Neural cell (in vitro differentiated cells): Measurements from ENCODE around the gene DOHH. TPM values are rescaled to one million over a fixed set of nuclear protein-coding genes. Genes with fewer than 3 reads are reported as not detected.
A peak's percentile ranks its signal among the peaks of the same experiment; 100 is the strongest.

Experiments
- H2AFZ ChIP-seq: fragments of 200-600, 300-800 bp; sonication (generic), shearing (Covaris generic); 2 replicates; pipeline ENCODE4 v1.6.0; 2014; ENCODE audit warnings: low read depth, mild to moderate bottlenecking, antibody characterized with exemption, low read length, moderate library complexity
- H3F3A ChIP-seq: fragments of 200-600 bp; shearing (Covaris generic); 2 replicates; pipeline ENCODE4 v1.6.1; 2016; ENCODE audit warnings: mild to moderate bottlenecking, moderate library complexity, mixed read lengths, antibody characterized with exemption, low read length; ENCODE audit not compliant: insufficient read depth, poor library complexity, severe bottlenecking
- H3K27ac ChIP-seq: fragments of 200-600, 300-800 bp; sonication (generic), shearing (Covaris generic); 2 replicates; pipeline ENCODE4 v1.5.1; 2014; ENCODE audit warnings: mild to moderate bottlenecking, low read length, moderate library complexity
- H3K27me3 ChIP-seq: fragments of 300-800, 200-600 bp; sonication (generic), shearing (Covaris generic); 2 replicates; pipeline ENCODE4 v1.6.0; 2014; ENCODE audit warnings: mild to moderate bottlenecking, low read depth, low read length, moderate library complexity; ENCODE audit not compliant: insufficient read depth
- H3K36me3 ChIP-seq: fragments of 300-800, 200-600 bp; sonication (generic), shearing (Covaris generic); 2 replicates; pipeline ENCODE4 v1.5.1; 2014; ENCODE audit warnings: mild to moderate bottlenecking, antibody characterized with exemption, low read length, moderate library complexity; ENCODE audit not compliant: insufficient read depth
- H3K4me2 ChIP-seq: fragments of 300-800, 200-600 bp; sonication (generic), shearing (Covaris generic); 2 replicates; pipeline ENCODE4 v1.6.0; 2014; ENCODE audit warnings: mild to moderate bottlenecking, low read length
- H3K4me3 ChIP-seq: fragments of 300-800, 200-600 bp; sonication (generic), shearing (Covaris generic); 2 replicates; pipeline ENCODE4 v1.5.1; 2014; ENCODE audit warnings: mild to moderate bottlenecking, low read length, moderate library complexity
- H3K79me2 ChIP-seq: fragments of 200-600 bp; shearing (Covaris generic); replicated peaks from 2 replicates; pipeline ENCODE4 v1.6.0; 2014; ENCODE audit warnings: mild to moderate bottlenecking, low read length, moderate library complexity; ENCODE audit not compliant: insufficient read depth
- H3K9ac ChIP-seq: fragments of 300-800, 200-600 bp; sonication (generic), shearing (Covaris generic); 2 replicates; pipeline ENCODE4 v1.6.1; 2016; ENCODE audit warnings: mild to moderate bottlenecking, low read length, mixed read lengths
- H3K9me2 ChIP-seq: fragments of 200-600 bp; shearing (Covaris generic); 2 replicates; pipeline ENCODE4 v1.6.1; 2016; ENCODE audit warnings: mild to moderate bottlenecking, low read length, mixed read lengths; ENCODE audit not compliant: insufficient read depth
- H3K9me3 ChIP-seq: fragments of 200-600, 300-800 bp; sonication (generic), shearing (Covaris generic); 2 replicates; pipeline ENCODE4 v1.6.1; 2016; ENCODE audit warnings: mild to moderate bottlenecking, mixed run types, low read length, moderate library complexity, mixed read lengths
- H4K20me1 ChIP-seq: fragments of 200-600 bp; shearing (Covaris generic); 2 replicates; pipeline ENCODE4 v1.6.1; 2016; ENCODE audit warnings: mild to moderate bottlenecking, mixed run types; ENCODE audit not compliant: insufficient read depth
- CTCF ChIP-seq: fragments of 450-650 bp; IDR thresholded peaks from 2 replicates; pipeline ENCODE4 v1.5.1; 2014; ENCODE audit warnings: antibody characterized with exemption, mild to moderate bottlenecking, moderate library complexity; ENCODE audit not compliant: poor library complexity, severe bottlenecking
- EP300 ChIP-seq: fragments of 450-650 bp; conservative IDR thresholded peaks from 2 replicates; pipeline ENCODE4 v1.6.1; 2014; ENCODE audit warnings: antibody characterized with exemption, mild to moderate bottlenecking, moderate library complexity; ENCODE audit not compliant: poor library complexity, severe bottlenecking
- EZH2 ChIP-seq: fragments of 200-600, 300-800 bp; shearing (Covaris generic), sonication (generic); IDR thresholded peaks from 2 replicates; pipeline ENCODE4 v1.6.1; 2014; ENCODE audit warnings: antibody characterized with exemption, low read length, borderline replicate concordance, mild to moderate bottlenecking; ENCODE audit not compliant: insufficient read depth, poor library complexity, severe bottlenecking
- MXI1 ChIP-seq: fragments of 450-650 bp; conservative IDR thresholded peaks from 2 replicates; pipeline ENCODE4 v1.6.1; 2014; ENCODE audit warnings: antibody characterized with exemption, mild to moderate bottlenecking; ENCODE audit not compliant: poor library complexity, severe bottlenecking
- POLR2AphosphoS5 ChIP-seq: IDR thresholded peaks from 2 replicates; pipeline ENCODE4 v1.6.1; 2012
- RAD21 ChIP-seq: fragments of 450-650 bp; conservative IDR thresholded peaks from 2 replicates; pipeline ENCODE4 v1.6.1; 2014; ENCODE audit warnings: antibody characterized with exemption, mild to moderate bottlenecking, moderate library complexity
- REST ChIP-seq: IDR thresholded peaks from 2 replicates; pipeline ENCODE4 v1.6.1; 2012; ENCODE audit warnings: borderline replicate concordance
- SMC3 ChIP-seq: fragments of 450-650 bp; conservative IDR thresholded peaks from 2 replicates; pipeline ENCODE4 v1.6.1; 2014; ENCODE audit warnings: antibody characterized with exemption, mild to moderate bottlenecking, moderate library complexity; ENCODE audit not compliant: poor library complexity
- TAF1 ChIP-seq: IDR thresholded peaks from 2 replicates; pipeline ENCODE4 v1.6.1; 2012; ENCODE audit warnings: low read depth
- polyA plus RNA-seq: library from polyadenylated mRNA; depleted of rRNA; stranded (reverse); fragments of >200 nt; gene quantifications from 2 replicates; pipeline ENCODE4 v1.2.3, GENCODE V29; 2014

DOHH gene
- polyA plus RNA-seq, 1 donor from 2014 or later = 20.3 TPM

GRCh38 chr19:3507371-3508120 is 7.1 kb upstream of the DOHH start:
- TF ChIP-seq REST (no peak), MXI1 (no peak), EZH2 (no peak), SMC3 (no peak)
- Histone ChIP-seq H3K4me3 (peak overlapping the region; percentile 95), H3K4me2 (peak overlapping the region; percentile 80), H3K9me2 (no peaks in the 10 kb centered on the region), H2AFZ (no peak overlapping the region), H3F3A (no peaks in the 10 kb centered on the region), H3K36me3 (no peaks in the 10 kb centered on the region), H3K27ac (peak overlapping the region; percentile 60), H4K20me1 (peaks cover 22% of the 10 kb centered on the region), H3K9ac (peak overlapping the region; percentile 94), H3K27me3 (no peaks in the 10 kb centered on the region), H3K9me3 (no peaks in the 10 kb centered on the region), H3K79me2 (peaks cover 53% of the 10 kb centered on the region)

DNA sequence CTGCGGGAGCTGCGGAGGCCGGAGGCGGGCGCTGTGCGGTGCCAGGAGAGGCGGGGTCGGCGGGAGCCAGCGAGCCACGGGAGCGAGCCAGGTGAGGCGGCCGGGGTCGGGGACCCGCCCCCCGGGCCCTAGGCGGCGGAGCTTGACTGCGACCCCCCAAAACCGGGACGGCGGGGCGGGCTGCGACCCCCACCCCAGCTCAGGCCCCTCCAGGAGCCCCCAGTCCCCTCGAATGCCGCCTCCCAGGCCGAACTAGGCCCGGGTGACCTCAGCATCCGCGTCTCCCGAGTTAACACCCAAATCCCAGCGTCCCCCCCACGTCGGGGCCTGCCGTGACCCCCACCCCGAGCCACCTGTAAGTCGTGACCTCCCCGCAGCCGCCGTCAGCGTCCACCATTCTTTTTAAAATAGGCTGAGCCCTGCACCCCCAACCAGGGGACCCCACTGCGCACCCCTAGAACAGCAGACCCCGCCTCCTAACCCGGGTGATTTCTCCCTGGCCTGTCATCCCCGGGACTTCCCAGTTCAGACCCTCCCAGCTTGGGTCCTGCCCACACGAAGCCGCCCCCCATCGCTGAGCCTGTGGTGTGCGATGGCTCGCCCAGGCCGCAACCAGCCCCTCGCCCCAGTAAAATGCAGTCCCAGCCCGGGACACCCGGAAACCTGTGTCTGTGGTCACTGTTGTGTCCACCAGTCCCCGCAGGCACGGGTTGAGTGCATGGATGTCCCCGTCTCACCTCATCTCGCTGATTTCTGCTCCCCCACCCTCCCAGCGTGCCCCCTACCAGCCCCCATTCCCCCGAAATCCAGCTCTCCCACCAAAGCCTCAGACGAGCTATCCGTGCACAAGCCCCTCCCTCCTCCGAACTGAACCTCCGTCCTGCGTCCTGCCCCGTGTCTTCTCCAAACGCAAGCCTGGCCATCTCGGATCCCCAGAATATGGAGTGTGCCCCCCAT is 6.2 kb upstream of the DOHH start:
- Histone ChIP-seq H3K9me2 (no peaks in the 10 kb centered on the region), H4K20me1 (peaks cover 13% of the 10 kb centered on the region), H3F3A (no peaks in the 10 kb centered on the region), H3K36me3 (no peaks in the 10 kb centered on the region), H3K27me3 (no peaks in the 10 kb centered on the region), H3K79me2 (peaks cover 44% of the 10 kb centered on the region), H3K4me3 (peak overlapping the region; percentile 95), H3K9me3 (no peaks in the 10 kb centered on the region), H3K27ac (peak overlapping the region; percentile 60), H2AFZ (no peak overlapping the region), H3K4me2 (peak overlapping the region; percentile 80), H3K9ac (peak overlapping the region; percentile 94)
- no peak for TF ChIP-seq CTCF
- no peak for TF ChIP-seq EP300
- TF ChIP-seq SMC3 = no peak
- no peak for TF ChIP-seq REST
- no peak for TF ChIP-seq EZH2
- no peak for TF ChIP-seq MXI1
- TF ChIP-seq RAD21 = no peak
- no peak for TF ChIP-seq TAF1
- TF ChIP-seq POLR2AphosphoS5 = no peak
